Body of pancreas (tissue), 4 donors: ENCODE measurements around the gene CHMP4B. TPM values are rescaled to one million over a fixed set of nuclear protein-coding genes. Genes with fewer than 3 reads are reported as not detected.

Experiments
- ATAC-seq: fragments of 150-250 bp; one replicate; pipeline ENCODE4 v1.9.1; 2016
- DNase-seq, 4 donors: peaks; one replicate each; pipeline ENCODE4 v3.0.0-alpha.2; 2019
- H3K27ac ChIP-seq, 4 donors: fragments of 200-600 bp; sonication (generic); 1 replicate in 3 of 4; 2 replicates in 1 of 4; pipeline versions ENCODE4 v1.5.1 to v1.6.1; 2016 to 2019; ENCODE audit warnings: mild to moderate bottlenecking in 1 of 4, mixed read lengths in 1 of 4, moderate library complexity in 1 of 4
- H3K27me3 ChIP-seq, 2 donors: fragments of 200-600 bp; sonication (generic); one replicate each; pipeline ENCODE4 v1.6.0; 2016; ENCODE audit warnings: mild to moderate bottlenecking in 1 of 2
- H3K36me3 ChIP-seq, 2 donors: fragments of 200-600 bp; sonication (generic); replicated peaks in 1 of 2; 2 replicates each; pipeline ENCODE4 v1.5.1; 2016; ENCODE audit warnings: low read depth in 2 of 2; ENCODE audit not compliant: insufficient read depth in 1 of 2
- H3K4me1 ChIP-seq: fragments of 200-600 bp; sonication (generic); one replicate; pipeline ENCODE4 v1.6.0; 2016
- H3K4me3 ChIP-seq, 2 donors: fragments of 200-600 bp; sonication (generic); 1 replicate in 1 of 2; 2 replicates in 1 of 2; pipeline ENCODE4 v1.5.1; 2016 to 2019
- H3K9me3 ChIP-seq, 3 donors: fragments of 200-600 bp; sonication (generic); 1 replicate in 2 of 3; 2 replicates in 1 of 3; pipeline ENCODE4 v1.5.1; 2016
- CTCF ChIP-seq, 7 experiments: fragments of 450-650 bp in 4 of 7; fragments of 200-600 bp in 3 of 7; sonication (generic) in 3 of 7; IDR thresholded peaks; one replicate each; pipeline ENCODE4 v1.5.1; 2016 to 2019; ENCODE audit warnings: antibody characterized with exemption in 7 of 7
- POLR2A ChIP-seq, 3 donors: fragments of 450-650 bp; IDR thresholded peaks; one replicate each; pipeline ENCODE4 v1.6.1; 2016; ENCODE audit warnings: antibody characterized with exemption in 3 of 3, mild to moderate bottlenecking in 2 of 3
- WGBS, 2 donors: methylation state at CpG; one replicate each; pipeline ENCODE4 v1.1.5; 2017; 5-methylcytosine and 5-hydroxymethylcytosine counted together
- intact Hi-C: fragments of 100-400 bp; cut with DNase I; formaldehyde crosslinking; loops from one replicate; pipeline ENCODE4 v1.15.1; 2023
- total RNA-seq, 2 donors: library from RNA; depleted of rRNA; stranded (reverse); fragments of >200 nt; gene quantifications; one replicate each; pipeline ENCODE4 v1.1.0, GENCODE V29; 2016

CHMP4B gene
- total RNA-seq, 2 donors from 2014 or later: 24.1 to 43.3 TPM

GRCh38 chr20:33851842-33852466, 40.8 kb downstream of the CHMP4B start:
- Histone ChIP-seq H3K4me3 (no peak overlapping the region), H3K36me3 (peaks cover 0 to 20% of the 10 kb centered on the region in 2 donors), H3K4me1 (no peaks in the 10 kb centered on the region), H3K9me3 (no peaks in the 10 kb centered on the region), H3K27me3 (no peaks in the 10 kb centered on the region), H3K27ac (no peak overlapping the region)
- no peak for TF ChIP-seq POLR2A (IDR thresholded peaks at IDR 0.05)
- TF ChIP-seq CTCF (IDR thresholded peaks at IDR 0.05): no peak
- 89 to 97% methylated on average over 12 to 13 of the region's 13 CpGs for WGBS, 2 donors
- ATAC-seq (no peak), DNase-seq (no peak)
- intact Hi-C loops: no loop called here

- H3K4me3 ChIP-seq: no peak overlapping the region
- ATAC-seq (no peak), DNase-seq (no peak)
- no peaks in the 10 kb centered on the region for H3K9me3 ChIP-seq
- no peaks in the 10 kb centered on the region for H3K27me3 ChIP-seq
- intact Hi-C loops: no loop called here
- H3K4me1 ChIP-seq: no peaks in the 10 kb centered on the region
- H3K27ac ChIP-seq: no peak overlapping the region
- peaks cover 0 to 20% of the 10 kb centered on the region in 2 donors for H3K36me3 ChIP-seq
- 90% methylated on average over 9 to 11 of the region's 11 CpGs for WGBS, 2 donors
- TF ChIP-seq POLR2A (IDR thresholded peaks at IDR 0.05): no peak
- TF ChIP-seq CTCF (IDR thresholded peaks at IDR 0.05): no peak
Observed at GRCh38 chr20:33852626-33853506, 41.7 kb downstream of the CHMP4B start.

- Histone ChIP-seq H3K36me3 (peaks cover 0 to 20% of the 10 kb centered on the region in 2 donors), H3K4me1 (no peaks in the 10 kb centered on the region), H3K27ac (no peak overlapping the region), H3K27me3 (no peaks in the 10 kb centered on the region), H3K4me3 (no peak overlapping the region), H3K9me3 (no peaks in the 10 kb centered on the region)
- 87 to 93% methylated on average over 9 to 14 of the region's 14 CpGs for WGBS, 2 donors
- ATAC-seq (no peak), DNase-seq (no peak)
- TF ChIP-seq CTCF (IDR thresholded peaks at IDR 0.05): no peak
- TF ChIP-seq POLR2A (IDR thresholded peaks at IDR 0.05): no peak
- intact Hi-C loops: no loop called here
Observed at GRCh38 chr20:33853507-33853813, 42.3 kb downstream of the CHMP4B start.

- TF ChIP-seq CTCF (IDR thresholded peaks at IDR 0.05) (peak in 1 of 7 experiments; percentile 3), POLR2A (IDR thresholded peaks at IDR 0.05) (no peak)
- peaks cover 0 to 9% of the 10 kb centered on the region in 2 donors for H3K36me3 ChIP-seq
- H3K4me3 ChIP-seq: no peak overlapping the region
- no peaks in the 10 kb centered on the region for H3K9me3 ChIP-seq
- H3K27me3 ChIP-seq: no peaks in the 10 kb centered on the region
- WGBS, 2 donors: 83 to 84% methylated on average over 13 of the region's 13 CpGs
- no peak for ATAC-seq
- intact Hi-C loops: no loop called here
- no peak for DNase-seq
- H3K4me1 ChIP-seq: peaks cover 5% of the 10 kb centered on the region
- no peak overlapping the region for H3K27ac ChIP-seq
Observed at GRCh38 chr20:33857722-33858563, 46.8 kb downstream of the CHMP4B start.
